Measurements from ENCODE around the gene RPGRIP1.
"Not testable (repeated sequence)": the region's sequence is repeated elsewhere in the genome, so short reads cannot be mapped to it uniquely, and the experiment has no call there.

The RPGRIP1 gene

GRCh38 chr14:21279783-21280182, at the start of gene RPGRIP1:
TSS of gene RPGRIP1 (plus strand) at chr14:21280083. CDS start at chr14:21287977, 7,894 bp downstream.
- DNase-seq: no peak

DNA sequence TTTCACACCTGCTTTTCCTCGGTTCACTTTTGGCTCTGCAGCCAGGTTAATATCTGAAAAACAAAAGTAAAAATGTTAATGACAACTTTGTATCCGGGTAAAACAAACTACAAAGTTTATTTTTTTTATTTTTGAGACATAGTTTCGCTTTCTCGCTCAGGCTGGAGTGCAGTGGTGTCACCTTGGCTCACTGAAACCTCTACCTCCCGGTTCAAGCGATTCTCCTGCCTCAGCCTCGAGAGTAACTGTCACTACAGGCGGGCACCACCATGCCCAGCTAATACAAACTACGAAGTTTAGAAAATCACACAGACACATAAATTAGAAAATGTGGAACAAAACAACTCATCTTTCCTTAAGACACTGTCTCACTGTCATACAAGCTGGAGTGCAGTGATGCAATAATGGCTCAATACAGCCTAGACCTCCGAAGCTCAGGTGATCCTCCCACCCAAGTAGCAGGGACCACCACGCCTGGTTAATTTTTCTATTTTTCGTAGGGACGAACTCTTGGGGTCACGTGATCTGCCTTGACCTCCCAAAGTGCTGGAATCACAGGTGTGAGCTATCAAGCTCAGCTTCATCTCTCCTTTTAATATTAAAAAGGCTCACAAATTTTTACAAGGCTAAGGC, 48.7 kb upstream of the RPGRIP1 start:
- no peak for DNase-seq

DNA sequence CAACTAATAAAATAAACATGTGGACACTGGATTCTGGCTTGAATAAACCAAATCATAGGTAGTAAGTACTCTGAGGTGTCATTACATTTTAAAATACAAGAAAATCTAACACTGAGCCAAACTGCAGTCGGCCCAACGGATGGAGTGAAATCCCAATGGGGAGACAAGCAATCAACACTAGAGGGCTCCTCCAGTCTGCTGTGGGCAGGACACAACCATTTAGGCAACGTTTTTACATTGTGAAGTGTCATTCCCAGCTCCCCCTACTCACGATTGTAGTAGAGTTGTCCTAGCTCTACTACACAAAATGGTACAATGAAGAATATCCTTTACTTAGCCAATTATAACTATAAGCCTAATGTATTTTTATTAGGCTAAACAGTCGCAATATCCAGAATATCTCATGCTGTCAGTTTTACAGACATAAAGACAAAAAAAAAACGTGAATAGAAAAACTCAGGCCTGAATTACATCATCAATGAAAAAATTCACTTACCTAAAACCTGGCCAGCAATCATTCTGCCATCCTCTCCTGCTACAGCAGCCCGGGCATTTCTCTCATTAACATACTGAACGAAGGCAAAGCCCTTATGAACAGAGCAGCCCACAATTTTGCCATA, 46.3 kb upstream of the RPGRIP1 start:
- no peak for DNase-seq

DNA sequence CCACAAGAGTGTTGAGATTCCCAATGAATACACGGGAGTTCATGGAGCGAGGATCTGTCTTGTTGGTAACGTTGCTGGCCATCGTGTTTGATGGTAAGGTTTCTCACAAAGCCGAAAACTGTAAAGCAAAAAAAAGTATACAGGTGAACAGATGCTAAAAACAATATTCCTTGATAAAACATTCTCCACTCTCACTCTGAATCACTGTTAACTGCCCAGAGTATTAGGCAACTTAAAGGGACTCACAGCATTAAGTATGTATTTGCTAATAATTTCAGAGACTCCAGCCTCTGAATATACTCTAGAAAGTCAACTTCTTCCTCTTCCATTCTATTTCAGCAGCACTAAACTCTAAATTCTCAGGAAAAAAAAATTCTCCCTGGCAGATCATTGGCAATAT, 45.8 kb upstream of the RPGRIP1 start:
- no peak for DNase-seq

DNA sequence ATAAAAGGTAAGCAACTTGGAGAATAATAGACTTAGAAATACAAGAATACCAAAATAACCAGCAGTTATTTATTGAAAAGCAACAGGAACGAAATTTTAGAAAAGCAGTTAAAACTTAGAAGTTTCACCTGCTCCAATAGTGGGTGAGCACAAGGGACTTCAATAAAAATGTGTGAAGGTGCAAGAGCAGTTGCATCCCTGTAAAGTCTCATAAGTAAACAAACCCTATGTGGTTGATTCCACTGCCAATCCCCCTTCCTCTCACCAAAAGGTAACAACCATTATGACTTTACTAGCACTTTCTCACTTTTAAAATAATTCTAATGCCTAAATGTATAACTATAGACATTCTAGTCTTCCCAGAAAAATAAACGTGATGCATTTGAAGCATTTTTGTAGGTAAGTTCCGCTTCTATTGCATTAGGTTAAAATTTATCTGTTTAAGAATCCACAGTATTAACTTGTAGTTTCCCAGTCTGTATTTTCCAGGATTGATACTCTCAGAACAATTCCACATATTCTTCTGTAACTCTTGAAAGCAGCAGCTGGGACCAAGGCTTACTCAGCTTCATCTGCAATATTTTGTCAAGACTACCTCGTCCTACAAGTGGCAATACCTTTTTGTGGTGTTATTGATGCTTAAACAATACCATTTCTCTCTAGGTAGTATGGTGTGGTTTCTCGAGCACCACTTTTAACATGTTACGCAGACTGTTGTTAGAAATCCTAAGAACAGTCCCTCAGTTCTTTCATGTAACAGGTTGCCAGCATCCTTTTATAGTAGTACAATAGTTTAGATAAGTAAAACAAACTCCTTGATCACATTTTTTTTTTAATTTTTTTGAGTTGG, 42.7 kb upstream of the RPGRIP1 start:
- no peak for DNase-seq

GRCh38 chr14:21238823-21239518, 40.9 kb upstream of the RPGRIP1 start:
- no peak for DNase-seq

DNA sequence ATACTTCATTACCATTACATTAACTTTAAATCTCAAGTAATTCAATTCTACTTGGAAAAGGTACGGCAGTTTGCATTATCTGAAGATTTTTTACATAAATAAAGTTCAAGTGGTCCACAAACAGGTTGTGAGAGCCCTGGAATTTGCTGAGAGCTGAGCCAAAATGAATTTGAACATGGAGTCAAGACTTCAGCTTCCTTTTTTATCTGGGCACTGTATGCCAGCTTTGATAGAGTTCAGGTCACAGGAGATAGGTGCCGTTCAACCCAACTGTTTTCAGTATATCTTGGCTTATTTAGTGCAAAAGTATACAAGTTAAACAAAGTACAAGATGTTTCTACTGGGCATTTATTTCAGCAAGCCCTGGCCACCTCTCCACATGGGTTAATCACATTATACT, 39.5 kb upstream of the RPGRIP1 start:
- no peak for DNase-seq

DNA sequence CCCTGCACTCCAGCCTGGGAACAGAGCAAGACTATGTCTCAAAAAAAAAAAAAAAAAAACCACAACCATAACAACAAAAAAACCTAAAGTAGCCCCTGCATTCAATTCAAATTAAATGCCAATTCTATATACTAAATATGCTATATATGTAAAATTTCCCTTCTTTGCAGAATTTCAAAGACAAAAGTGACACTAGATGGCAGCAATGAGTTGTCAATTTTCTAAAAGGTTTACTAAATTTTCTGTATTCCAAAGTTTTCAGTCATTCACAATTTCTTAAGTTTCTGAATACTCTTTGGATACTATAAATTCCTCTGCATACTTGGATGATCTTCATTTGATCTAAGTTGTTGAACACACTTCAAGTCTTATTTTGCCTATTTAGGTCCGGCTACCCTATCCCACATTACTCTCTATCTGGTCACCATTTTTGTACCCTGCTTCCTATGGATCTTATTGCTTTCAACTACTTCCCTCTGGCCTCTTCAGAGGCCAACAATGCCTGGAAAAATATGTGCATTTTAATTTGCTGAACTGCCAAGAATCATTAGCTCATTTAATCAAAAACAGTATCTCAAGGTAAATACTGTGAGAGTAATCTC, 38.6 kb upstream of the RPGRIP1 start:
- no peak for DNase-seq

- no peak for DNase-seq
Measured at GRCh38 chr14:21244544-21244943, 35.3 kb upstream of the RPGRIP1 start.

DNA sequence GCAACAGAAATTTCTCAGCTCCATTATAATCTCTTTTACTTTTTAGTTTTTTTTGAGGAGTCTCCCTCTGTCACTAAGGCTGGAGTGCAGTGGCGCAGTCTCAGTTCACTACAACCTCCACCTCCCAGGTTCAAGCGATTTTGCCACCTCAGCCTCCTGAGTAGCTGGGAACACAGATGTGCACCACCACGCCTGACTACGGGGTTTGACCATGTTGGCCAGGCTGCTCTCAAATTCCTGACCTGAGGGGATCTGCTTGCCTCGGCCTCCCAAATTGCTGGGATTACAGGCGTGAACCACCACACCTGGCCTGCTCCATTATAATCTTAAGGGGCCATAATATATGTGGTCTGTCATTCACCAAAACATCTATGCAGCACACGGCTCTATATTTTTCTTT, 34.1 kb upstream of the RPGRIP1 start:
- DNase-seq: no peak

DNA sequence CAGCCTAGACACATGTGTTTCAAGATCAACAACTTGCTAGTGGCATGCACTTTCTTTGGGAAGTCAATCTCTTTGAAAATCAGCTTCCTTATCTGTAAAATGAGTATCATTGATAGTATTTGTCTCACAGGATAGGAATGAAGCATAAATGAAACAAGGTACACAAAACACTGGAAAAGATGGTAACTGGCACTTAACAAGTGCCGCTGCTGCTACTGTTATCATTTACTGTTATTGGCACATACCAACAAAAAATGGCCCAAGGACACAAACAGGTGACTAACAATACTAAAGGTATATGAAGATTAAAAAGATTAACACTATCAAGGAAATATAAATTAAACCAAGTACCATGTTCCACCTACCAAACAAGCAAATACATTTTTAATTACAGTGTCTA, 31.5 kb upstream of the RPGRIP1 start:
- DNase-seq: no peak

DNA sequence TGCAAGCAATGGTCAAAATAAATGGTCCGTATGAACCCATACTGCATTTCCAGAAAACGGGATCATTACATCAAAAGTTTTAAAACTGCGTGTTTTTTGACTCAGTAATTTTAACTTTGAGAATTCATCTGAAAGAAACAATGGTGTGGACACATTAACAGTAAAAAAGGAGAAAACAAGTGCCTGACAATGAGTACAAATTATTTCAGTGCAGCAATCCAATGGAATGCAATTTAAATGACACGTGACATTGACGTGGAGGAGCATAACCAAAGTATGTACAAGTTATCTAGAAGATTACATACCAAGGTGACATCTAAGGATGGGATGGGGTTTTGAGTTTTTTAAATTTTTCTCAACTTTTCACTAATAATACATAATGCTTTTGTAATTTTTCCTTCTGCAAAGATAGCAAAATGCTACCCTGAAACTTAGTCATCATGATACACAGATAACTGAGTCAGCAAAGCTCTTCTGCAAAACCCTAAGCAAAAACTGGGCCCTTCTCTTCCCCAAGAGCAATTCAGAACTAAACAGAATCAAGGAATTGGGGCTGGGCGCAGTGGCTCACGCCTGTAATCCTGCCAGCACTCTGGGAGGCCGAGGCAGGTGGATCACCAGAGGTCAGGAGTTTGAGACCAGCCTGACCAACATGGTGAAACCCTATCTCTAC, 31.0 kb upstream of the RPGRIP1 start:
- no peak for DNase-seq

GRCh38 chr14:21251215-21251614, 28.7 kb upstream of the RPGRIP1 start:
- DNase-seq: no peak

GRCh38 chr14:21252149-21252548, 27.7 kb upstream of the RPGRIP1 start:
- no peak for DNase-seq

DNA sequence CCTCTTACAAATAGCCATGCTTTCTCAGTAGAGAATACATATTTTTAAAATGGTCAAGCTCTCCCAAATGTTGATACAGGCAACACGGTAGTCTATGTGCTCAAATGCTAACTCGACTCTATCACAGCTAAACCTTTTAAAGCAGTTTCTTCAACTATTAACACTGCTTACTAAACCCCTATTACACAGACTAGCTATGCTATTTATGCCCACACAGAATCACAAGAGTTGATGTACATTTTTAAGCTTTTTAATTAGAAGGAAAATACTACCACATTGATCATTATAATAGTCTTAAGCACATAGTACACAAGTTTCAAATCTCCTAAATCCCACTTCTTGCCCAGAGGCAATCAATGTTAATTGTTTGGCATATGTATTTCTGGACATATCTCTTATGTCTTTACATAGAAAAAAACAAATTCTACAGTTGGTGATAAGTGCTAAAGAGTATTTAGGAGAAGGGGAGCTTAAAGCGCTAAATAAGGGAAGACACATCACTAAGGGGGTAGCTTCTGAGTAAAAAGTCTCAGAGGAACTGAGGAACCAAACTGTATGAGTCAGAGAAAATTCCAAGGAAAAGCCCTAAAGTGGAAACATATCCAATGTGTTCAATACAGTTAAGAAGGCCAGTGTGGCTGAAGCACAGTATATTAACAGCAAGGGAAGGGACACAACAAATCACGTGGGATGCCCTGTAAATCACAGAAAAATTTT, 24.3 kb upstream of the RPGRIP1 start:
- no peak for DNase-seq

- not testable (repeated sequence) for DNase-seq
Measured at GRCh38 chr14:21256102-21256447, 23.8 kb upstream of the RPGRIP1 start.

GRCh38 chr14:21256539-21257393, 23.1 kb upstream of the RPGRIP1 start:
- DNase-seq: no peak

GRCh38 chr14:21257394-21257909, 22.4 kb upstream of the RPGRIP1 start:
- no peak for DNase-seq

DNA sequence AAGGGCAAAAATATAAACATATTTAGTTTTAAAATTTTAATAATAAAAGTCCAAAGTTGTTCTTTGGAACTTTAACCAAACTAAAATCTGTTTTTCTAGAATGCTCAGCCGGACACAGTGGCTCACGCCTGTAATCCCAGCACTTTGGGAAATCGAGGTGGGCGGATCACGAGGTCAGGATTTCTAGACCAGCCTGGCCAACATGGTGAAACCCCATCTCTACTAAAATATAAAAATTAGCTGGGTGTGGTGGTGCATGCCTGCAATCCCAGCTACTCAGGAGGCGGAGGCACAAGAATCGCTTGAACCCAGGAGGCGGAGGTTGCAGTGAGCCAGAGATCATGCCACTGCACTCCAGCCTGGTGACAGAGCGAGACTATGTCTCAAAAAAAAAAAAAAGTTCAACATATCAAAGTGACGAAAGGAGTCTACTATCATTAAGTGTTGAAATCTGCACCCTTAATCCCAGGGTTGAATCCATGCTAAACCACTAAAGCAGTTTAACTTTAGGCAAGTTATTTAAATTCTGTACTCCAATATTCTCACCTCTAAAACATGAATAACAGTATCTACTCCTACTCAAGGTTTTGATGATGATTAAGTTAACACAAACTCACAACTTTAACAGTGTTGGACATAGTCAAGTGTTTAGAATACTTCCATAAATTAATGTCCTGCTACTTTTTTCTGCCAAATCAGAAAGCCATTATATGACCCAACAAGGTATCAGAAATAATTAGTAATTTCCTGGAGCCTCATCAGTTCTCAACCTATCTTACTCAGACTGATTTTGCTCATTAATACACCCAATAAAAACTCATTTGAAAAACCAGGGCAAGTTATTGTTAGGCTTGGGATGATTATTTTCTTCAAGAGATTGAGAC, 21.6 kb upstream of the RPGRIP1 start:
- no peak for DNase-seq
